Activated T-cell treated with anti-CD3 and anti-CD28 coated beads for 48 hours (primary cell): ENCODE measurements around the gene METTL13.

ENCODE experiments used
- DNase-seq: peaks from one replicate; pipeline ENCODE4 v3.0.0-alpha.2; 2020; ENCODE audit warnings: low read depth

Gene METTL13

DNA sequence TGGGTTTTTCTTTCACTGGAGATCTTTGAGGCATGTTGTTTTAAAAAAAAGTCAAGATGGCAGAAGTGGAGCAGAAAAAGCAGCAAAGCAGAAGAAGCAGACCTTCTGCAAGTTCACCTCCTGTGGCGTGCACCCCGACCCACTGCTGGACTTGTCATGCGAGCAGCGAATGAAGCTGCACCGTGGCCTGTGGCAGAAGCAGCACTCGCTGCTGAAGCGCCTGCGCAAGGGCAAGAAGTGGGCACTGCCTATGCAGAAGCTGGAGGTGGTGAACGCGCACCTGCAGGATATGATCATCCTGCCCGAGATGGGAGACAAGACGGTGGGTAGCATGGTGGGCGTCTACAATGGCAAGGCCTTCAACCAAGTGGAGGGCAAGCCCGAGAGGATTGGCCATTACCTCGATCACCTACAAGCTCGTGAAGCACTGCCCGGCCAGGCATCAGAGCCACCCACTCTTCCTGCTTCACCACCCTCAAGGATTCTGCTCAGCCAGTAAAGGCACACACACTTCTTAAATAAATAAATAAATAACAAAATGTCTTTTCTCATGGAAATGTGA is 22.1 kb downstream of the METTL13 start:
- DNase-seq, result no peak

- no peak for DNase-seq
Observed at GRCh38 chr1:171805395-171806115, 24.1 kb downstream of the METTL13 start.

DNA sequence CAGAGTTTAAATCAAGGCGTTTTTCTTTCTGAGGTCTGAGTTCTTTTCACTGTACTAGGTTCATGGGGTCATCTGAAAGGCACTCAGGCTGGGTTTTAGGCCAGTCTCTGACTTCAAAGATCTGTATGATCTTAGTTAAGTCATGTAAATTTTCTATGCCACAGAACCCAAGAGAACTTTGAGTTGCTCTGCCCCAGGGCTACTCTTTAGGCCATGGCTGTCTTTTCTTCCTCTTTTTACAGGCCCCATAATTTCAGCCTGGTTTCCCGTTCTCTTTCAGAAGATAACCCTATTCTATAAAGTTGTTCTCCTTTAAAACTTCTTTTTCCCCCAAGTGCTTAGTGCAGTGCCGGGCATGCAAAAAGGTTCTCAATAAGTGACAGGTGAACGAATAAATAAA is 26.1 kb downstream of the METTL13 start:
- no peak for DNase-seq

DNA sequence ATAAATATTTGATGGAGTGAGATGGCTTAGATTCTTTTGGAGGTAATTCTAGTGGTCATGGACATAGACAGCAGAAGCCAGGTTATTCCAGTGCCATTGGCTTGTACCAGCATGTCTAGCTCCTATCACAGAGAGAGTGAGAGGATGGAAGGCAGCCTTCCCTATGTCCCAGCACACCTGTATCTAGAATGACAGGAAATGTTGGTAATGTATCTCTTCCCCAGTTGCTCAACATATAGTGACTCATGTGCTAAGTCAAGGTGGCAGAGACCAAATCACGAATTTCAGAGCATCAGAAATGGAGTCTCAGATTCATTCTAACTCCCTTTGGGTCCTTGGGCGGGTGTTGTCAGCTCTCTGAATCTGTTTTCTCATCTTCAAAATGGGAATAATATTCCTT is 28.4 kb downstream of the METTL13 start:
- no peak for DNase-seq

- DNase-seq, result no peak
Observed at GRCh38 chr1:171811672-171812071, 30.2 kb downstream of the METTL13 start.

DNA sequence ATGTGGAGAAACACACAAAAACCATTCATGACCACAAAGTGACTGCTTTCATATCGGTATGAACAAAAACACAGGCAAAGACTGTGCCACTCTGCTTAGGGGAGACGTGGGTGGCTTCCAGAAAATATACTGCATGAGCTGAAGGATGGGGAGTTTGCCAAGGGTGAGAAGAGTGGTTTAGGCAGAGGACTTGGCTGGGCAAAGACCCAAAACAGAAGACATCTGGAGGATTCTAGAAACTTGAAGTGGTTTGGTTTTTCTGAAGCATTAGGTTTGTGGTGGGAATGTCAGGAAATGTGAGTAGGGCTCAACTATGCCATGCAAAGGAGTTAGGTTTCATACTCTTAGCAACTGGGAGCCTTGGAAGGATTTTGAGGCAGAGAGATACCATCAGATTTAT is 33.2 kb downstream of the METTL13 start:
- no peak for DNase-seq

DNA sequence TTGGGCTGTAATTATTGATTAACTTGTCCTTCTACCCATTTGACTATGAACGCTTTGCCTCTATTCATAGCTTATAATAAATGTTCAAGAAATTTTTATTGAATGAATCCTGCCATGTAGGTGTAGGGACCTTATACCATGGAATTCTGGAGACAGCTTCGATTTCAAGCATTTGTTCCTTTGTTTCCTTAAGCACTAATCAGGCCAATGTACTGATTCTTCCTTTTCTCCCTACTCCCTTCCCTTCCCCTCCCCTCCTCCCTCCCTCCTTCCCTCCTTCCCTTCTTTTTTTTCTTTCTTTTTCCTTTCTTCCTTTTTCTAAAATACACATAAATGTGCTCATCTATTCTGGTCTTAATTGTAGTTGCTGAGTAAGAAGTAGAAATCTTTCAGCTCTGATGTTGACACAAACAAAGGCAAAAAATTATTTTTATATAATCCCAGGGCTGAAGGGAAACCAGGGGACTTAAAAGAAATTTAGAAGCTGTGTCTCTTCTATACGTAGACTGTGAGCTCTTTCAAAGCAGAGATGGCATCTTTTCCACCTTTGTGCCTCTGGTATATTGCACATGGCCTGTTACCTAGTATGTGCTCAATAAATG is 34.9 kb downstream of the METTL13 start:
- DNase-seq, result no peak

DNA sequence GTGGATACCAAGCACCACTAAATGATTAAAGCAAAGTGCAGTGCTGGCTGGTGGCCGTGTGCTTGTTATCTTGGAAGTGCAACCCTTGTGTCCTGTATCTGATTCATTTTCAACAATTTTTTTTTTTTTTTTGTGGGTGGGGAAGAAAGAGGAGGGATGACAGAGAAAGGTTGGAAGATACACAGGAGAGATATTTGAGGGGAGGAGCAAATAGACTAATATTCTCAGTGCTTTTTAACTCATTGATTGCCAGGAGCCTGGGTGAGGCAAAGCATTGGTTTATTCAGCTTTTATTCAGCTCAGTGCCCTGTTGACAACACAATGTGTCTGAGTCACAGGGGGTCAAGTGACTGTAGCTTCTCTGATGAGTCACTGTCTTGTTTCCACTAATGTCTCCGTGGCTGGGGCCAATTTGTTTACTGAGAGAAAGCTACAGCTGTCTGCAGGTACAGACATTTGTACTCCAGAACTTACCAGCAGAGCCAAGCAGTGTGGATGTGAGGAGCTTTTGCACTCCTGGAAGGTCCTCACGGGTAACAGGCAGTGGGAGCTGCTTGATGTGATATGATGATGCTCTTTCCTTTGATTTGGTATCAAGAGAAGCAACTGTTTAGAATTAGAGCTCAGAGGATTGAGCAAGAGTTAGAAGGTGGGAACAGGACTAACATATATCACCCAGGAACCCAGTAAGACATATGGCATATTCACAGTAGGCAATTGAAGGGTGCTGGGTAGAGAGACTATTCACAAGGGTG is 36.2 kb downstream of the METTL13 start:
- peak; percentile 25 for DNase-seq

DNA sequence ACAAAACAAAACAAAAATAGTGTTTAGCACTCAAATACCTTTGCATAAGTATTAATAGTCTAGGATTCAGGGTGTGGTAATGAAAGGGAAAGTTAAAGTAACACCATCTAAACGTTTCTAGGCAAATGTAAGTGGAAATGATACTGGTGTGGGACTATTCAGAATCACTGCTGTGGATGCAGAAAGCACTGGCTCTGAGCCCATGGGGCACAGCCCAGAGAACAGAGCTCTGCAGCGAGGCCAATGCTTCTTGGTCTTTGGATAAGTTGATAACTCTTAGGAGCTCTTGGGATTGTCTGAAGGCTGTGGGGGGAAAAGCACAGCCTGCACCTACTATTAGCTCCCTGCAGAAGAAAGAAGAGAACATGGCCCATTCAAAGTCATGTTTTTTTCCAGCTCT is 38.5 kb downstream of the METTL13 start:
- no peak for DNase-seq

DNA sequence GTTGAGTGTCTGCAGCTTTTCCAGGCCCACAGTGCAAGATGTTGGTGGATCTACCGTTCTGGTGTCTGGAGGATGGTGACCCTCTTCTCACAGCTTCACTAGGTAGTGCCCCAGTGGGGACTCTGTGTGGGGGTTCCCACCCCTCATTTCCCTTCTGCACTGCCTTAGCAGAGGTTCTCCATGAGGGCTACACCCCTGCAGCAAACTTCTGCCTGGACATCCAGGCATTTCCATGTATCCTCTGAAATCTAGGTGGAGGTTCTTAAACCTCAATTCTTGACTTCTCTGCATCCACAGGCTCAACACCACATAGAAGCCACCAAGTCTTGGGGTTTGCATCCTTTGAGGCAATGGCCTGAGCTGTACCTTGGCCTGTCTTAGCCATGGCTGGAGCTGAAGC is 45.5 kb downstream of the METTL13 start:
- no peak for DNase-seq

- DNase-seq, result no peak
Observed at GRCh38 chr1:171828794-171829193, 47.3 kb downstream of the METTL13 start.

DNA sequence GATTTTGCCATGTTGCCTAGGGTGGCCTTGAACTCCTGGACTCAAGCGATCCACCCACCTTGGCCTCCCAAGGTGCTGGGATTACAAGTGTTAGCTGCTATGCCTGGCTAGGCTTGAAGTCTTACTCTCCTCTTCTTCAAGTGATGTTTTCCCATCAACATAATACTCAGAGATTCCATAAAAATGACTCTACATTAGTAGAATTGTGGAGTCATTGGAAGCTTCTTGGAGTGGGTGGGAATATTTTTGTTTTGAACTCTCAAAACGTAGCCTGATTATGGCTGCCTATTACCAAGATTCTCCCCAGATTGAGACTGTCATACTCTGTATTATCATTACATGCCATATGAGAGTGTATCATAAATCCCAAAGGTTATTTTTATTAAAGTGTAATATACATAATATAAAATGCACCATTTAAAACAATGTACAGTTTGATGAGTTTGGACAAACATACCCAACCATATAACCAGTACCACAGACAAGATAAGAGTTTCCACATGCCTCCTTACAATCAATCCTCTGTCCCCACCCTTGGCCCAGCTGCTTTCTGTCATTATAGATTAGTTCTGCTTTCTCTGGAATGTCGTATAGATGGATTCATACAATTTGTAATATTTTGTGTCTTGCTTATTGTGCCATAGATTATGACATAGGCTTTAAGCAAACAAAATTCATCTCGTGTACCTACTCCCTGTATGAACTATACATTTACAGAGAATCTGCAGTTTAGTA is 51.8 kb downstream of the METTL13 start:
- DNase-seq, result no peak

DNA sequence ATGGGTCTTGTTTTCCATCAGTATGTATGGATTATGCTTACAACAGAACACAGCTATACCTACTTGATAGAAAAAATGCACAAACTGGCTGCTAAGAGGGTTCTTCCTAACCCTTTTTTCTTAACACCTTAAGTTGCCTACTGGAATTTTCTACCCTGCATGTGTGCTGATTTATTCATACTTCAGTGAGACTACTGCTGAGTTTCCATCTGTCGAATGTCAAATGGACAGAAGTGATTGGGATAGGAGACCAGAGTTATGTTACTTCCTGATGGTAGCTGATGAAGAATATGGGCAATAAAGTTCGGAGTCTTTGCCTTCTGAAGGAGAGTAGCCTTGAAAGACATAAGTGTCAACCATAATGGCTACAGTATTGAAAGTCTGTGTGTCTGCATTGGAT is 53.4 kb downstream of the METTL13 start:
- no peak for DNase-seq

GRCh38 chr1:171835891-171836290 is 54.4 kb downstream of the METTL13 start:
- no peak for DNase-seq

- peak; percentile 79 for DNase-seq
Observed at GRCh38 chr1:171841050-171841910, 59.8 kb downstream of the METTL13 start, which contains the start of gene DNM3. Gene DNM3 (plus strand): TSS chr1:171841498. CDS start chr1:171841657, 159 bp downstream.

- DNase-seq, result no peak
Observed at GRCh38 chr1:171841931-171842761, 60.7 kb downstream of the METTL13 start.

- no peak for DNase-seq
Observed at GRCh38 chr1:171844381-171844780, 62.9 kb downstream of the METTL13 start.

GRCh38 chr1:171845998-171846397 is 64.5 kb downstream of the METTL13 start:
- no peak for DNase-seq
